ENCODE measurements around the gene U2AF2. TPM values are rescaled to one million over a fixed set of nuclear protein-coding genes. Genes with fewer than 3 reads are reported as not detected.

U2AF2 gene
- polyA plus RNA-seq, 1 experiment: 90.7 TPM

- H3K27ac ChIP-seq (ENCODE audit: low read depth, low read length): peak overlapping the region; percentile 21
- no peak for TF ChIP-seq CTCF (IDR thresholded peaks at IDR 0.05; ENCODE audit: low read depth, low read length)
- H3K4me3 ChIP-seq (ENCODE audit: low read depth, low read length): no peak overlapping the region
- no peaks in the 10 kb centered on the region for H3K27me3 ChIP-seq (ENCODE audit: control insufficient read depth, insufficient read depth, low read length)
- CTCF ChIA-PET: interaction anchor here (0.7 to 1.4 kb wide), 3 partner anchors 10 to 572 kb away, joined by 3 to 6 read pairs (median 4); no protein-coding TSS in a partner anchor
- no peaks in the 10 kb centered on the region; the same call in 1 of the 2 replicates for H3K9me3 ChIP-seq (ENCODE audit: control insufficient read depth, insufficient read depth, low read length)
- DNase-seq (ENCODE audit: low read depth, low spot score): no peak
- POLR2A ChIA-PET: interaction anchor here (0.7 kb wide), 1 partner anchor 533 kb away, joined by 3 read pairs; the partner anchor contains the start of gene TNNT1
These were observed 26.6 kb downstream of the U2AF2 start for GRCh38 chr19:55681131-55682092.

DNA sequence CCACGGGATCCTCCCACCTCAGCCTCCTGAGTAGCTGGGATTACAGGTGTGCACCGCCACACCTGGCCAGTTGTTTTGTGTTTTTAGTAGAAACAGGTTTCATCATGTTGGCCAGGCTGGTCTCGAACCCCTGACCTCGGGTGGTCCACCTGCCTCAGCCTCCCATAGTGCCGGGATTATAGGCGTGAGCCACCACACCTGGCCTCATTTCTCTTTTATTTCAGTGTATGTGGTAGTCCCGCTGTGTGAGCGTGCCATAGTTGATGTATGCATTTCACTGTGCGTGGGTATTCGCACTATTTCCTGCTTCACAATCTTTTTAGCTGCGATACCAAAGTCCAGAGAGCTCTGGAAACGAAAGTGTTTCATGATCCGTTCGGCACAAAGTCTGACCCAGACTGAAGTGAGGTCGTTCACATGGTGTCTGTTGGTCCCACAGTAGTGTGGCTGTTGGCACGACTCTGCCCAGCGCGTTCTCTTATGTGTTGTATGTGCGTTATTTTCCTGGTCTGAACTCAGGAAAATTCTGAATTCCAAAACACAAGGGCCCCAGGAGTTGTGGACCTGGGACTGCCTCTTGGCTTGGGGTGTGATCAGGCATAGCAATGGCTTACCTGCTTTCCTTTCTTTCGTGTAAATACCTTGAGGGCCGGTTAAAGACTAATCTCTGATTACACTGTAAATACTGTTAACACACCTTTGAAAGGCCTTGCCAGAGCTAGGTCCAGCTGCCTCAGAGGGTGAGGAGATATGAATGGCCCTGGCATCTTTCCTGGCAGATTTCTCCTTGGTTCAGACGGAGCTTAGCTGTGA, 28.8 kb downstream of the U2AF2 start:
- H3K27ac ChIP-seq (ENCODE audit: low read depth, low read length): no peak overlapping the region
- TF ChIP-seq CTCF (IDR thresholded peaks at IDR 0.05; ENCODE audit: low read depth, low read length): no peak
- POLR2A ChIA-PET: no interaction called here

DNA sequence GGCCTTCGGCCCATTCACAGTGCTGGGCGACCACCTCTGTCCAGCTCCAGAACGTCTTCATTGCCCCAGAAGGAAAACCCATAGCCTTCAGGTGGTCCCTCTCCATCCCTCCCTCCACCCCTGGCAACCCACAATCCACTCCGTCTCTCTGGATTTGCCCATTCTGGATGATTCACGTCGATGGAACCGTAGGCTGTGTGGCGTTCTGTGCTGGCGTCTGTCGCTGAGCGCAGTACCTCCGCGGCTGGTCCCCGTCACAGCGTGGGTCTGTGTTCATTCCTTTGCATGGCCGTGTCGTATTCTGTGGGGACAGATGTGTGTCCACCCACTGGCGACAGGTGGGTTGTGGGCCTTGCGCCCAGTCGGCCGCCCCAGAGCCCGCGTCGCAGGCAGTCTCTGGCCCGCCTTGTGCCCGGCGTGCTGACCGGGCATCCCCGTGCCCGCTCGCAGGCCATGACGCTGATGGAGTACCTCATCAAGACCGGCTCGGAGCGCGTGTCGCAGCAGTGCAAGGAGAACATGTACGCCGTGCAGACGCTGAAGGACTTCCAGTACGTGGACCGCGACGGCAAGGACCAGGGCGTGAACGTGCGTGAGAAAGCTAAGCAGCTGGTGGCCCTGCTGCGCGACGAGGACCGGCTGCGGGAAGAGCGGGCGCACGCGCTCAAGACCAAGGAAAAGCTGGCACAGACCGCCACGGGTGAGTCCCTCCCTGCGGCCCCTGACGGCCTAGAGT, 30.3 kb downstream of the U2AF2 start:
- no peak overlapping the region for H3K27ac ChIP-seq (ENCODE audit: low read depth, low read length)
- CTCF ChIA-PET: interaction anchor here (0.5 kb wide), 1 partner anchor 53 kb away, joined by 5 read pairs; no protein-coding TSS in a partner anchor

More for the DNA sequence above, 28.8 kb downstream of the U2AF2 start:
- Histone ChIP-seq H3K9me3 (ENCODE audit: control insufficient read depth, insufficient read depth, low read length) (no peaks in the 10 kb centered on the region; the same call in 1 of the 2 replicates), H3K4me3 (ENCODE audit: low read depth, low read length) (no peak overlapping the region), H3K27me3 (ENCODE audit: control insufficient read depth, insufficient read depth, low read length) (no peaks in the 10 kb centered on the region)
- CTCF ChIA-PET: interaction anchor here (0.7 to 1.0 kb wide), 2 partner anchors 29 to 180 kb away, joined by 3 read pairs; no protein-coding TSS in a partner anchor
- DNase-seq (ENCODE audit: low read depth, low spot score): no peak

GRCh38 chr19:55685776-55686175, 30.9 kb downstream of the U2AF2 start:
- Histone ChIP-seq H3K9me3 (ENCODE audit: control insufficient read depth, insufficient read depth, low read length) (no peaks in the 10 kb centered on the region; the same call in 1 of the 2 replicates), H3K4me3 (ENCODE audit: low read depth, low read length) (no peak overlapping the region), H3K27me3 (ENCODE audit: control insufficient read depth, insufficient read depth, low read length) (no peaks in the 10 kb centered on the region), H3K27ac (ENCODE audit: low read depth, low read length) (no peak overlapping the region)
- TF ChIP-seq CTCF (IDR thresholded peaks at IDR 0.05; ENCODE audit: low read depth, low read length): no peak
- no peak for DNase-seq (ENCODE audit: low read depth, low spot score)
- CTCF ChIA-PET: interaction anchor here (0.5 kb wide), 1 partner anchor 54 kb away, joined by 5 read pairs; no protein-coding TSS in a partner anchor
- POLR2A ChIA-PET: no interaction called here

More for the DNA sequence above, 30.3 kb downstream of the U2AF2 start:
- Histone ChIP-seq H3K9me3 (ENCODE audit: control insufficient read depth, insufficient read depth, low read length) (no peaks in the 10 kb centered on the region; the same call in 1 of the 2 replicates), H3K4me3 (ENCODE audit: low read depth, low read length) (no peak overlapping the region), H3K27me3 (ENCODE audit: control insufficient read depth, insufficient read depth, low read length) (no peaks in the 10 kb centered on the region)
- no peak for TF ChIP-seq CTCF (IDR thresholded peaks at IDR 0.05; ENCODE audit: low read depth, low read length)
- DNase-seq (ENCODE audit: low read depth, low spot score): no peak
- POLR2A ChIA-PET: no interaction called here
